SU-DHL-6 (cell line): ENCODE measurements around the gene LDLRAD3.

Experiments
- EZH2phosphoT487 ChIP-seq: fragments of 200-600 bp; sonication (generic), shearing (Covaris generic); conservative IDR thresholded peaks from 2 replicates; pipeline ENCODE4 v1.6.1; 2018; ENCODE audit warnings: mild to moderate bottlenecking, antibody characterized with exemption, low read length, moderate library complexity, mixed read lengths
- TF ChIP-seq, protein P1 (sequence below): fragments of 200-600 bp; sonication (generic); IDR thresholded peaks from one replicate; pipeline ENCODE4 v1.5.1; 2017; ENCODE audit warnings: antibody characterized with exemption, mild to moderate bottlenecking, low read length, moderate library complexity; ENCODE audit not compliant: insufficient read depth, poor library complexity, severe bottlenecking

DNA sequence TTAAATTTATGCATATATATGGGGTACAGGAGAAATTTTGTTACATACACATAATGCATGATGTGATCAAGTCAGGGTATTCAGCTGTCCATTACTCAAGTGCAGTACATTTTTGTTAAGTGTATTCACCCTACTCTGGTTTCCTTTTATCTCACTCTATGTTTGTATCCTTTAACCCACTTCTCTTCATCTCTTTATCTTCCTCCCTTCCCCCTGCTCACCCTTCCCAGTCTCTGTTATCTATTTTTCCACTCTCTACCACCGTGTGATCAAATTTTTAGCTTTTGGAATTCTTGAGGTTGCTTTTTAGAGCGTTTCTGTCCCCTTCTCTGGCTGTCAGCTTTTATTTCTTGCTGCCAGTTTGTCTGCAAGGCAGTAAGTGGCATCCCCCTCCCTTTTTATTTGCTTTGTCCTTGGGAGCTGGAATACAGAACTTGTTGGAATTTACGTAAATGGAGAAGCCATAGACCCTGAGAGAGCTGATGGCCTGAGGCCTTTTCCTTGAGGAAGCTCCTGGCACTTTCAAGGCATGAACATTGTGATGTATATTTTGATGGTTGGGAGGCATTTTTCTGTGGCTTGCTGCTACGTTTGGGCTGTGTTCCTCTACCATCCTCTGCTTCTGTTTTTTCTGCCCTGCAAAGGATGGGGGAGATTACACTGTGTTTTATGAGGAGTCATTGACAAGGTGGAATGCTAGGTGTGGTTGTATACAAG lies 148.6 kb downstream of the LDLRAD3 start:
- TF ChIP-seq, protein P1, sequence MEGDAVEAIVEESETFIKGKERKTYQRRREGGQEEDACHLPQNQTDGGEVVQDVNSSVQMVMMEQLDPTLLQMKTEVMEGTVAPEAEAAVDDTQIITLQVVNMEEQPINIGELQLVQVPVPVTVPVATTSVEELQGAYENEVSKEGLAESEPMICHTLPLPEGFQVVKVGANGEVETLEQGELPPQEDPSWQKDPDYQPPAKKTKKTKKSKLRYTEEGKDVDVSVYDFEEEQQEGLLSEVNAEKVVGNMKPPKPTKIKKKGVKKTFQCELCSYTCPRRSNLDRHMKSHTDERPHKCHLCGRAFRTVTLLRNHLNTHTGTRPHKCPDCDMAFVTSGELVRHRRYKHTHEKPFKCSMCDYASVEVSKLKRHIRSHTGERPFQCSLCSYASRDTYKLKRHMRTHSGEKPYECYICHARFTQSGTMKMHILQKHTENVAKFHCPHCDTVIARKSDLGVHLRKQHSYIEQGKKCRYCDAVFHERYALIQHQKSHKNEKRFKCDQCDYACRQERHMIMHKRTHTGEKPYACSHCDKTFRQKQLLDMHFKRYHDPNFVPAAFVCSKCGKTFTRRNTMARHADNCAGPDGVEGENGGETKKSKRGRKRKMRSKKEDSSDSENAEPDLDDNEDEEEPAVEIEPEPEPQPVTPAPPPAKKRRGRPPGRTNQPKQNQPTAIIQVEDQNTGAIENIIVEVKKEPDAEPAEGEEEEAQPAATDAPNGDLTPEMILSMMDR, result no peak
- TF ChIP-seq EZH2phosphoT487, result no peak
